Measurements from ENCODE around the gene TMEM135. TPM values are rescaled to one million over a fixed set of nuclear protein-coding genes. Genes with fewer than 3 reads are reported as not detected.
A peak's percentile ranks its signal among the peaks of the same experiment; 100 is the strongest.
"Not testable (repeated sequence)": the region's sequence is repeated elsewhere in the genome, so short reads cannot be mapped to it uniquely, and the experiment has no call there.

Gene TMEM135
- total RNA-seq: 10 to 100 TPM; 21.8 to 24.8 TPM

GRCh38 chr11:87037450-87038234, at the start of gene TMEM135:
TMEM135 (plus strand) TSS chr11:87037934; CDS start chr11:87038046, 112 bp downstream.
- H3K4me3 Mint-ChIP-seq: peak within 1 kb of the TSS; percentile 98
- peaks cover 7% of the 10 kb centered on the region for H3K36me3 Mint-ChIP-seq (ENCODE audit: low read depth)
- H3K27ac Mint-ChIP-seq: peak within 1 kb of the TSS; percentile 88
- H3K9me3 Mint-ChIP-seq: no peaks in the 10 kb centered on the region
- peak; percentile 95 for DNase-seq
- H3K27me3 Mint-ChIP-seq (ENCODE audit: low read depth): no peaks in the 10 kb centered on the region
- CTCF ChIA-PET: interaction anchor here (0.5 to 1.2 kb wide), 4 partner anchors 11 to 251 kb away, joined by 3 to 8 read pairs (median 4); no protein-coding TSS in a partner anchor
- intact Hi-C loops (cut with micrococcal nuclease): loop anchor here (1.0 to 10.0 kb wide), 12 partner anchors 7 to 1413 kb away; partner anchors contain the start of genes CTSC, DLG2, FZD4 and PICALM
- peaks cover 32% of the 10 kb centered on the region for H3K4me1 Mint-ChIP-seq (ENCODE audit: low read depth)

GRCh38 chr11:86988351-86988881, 49.3 kb upstream of the TMEM135 start:
- intact Hi-C loops (cut with micrococcal nuclease): no loop called here
- Mint-ChIP-seq H3K27me3 (ENCODE audit: low read depth) (no peaks in the 10 kb centered on the region), H3K36me3 (ENCODE audit: low read depth) (no peaks in the 10 kb centered on the region), H3K4me3 (no peak overlapping the region), H3K9me3 (no peaks in the 10 kb centered on the region), H3K4me1 (ENCODE audit: low read depth) (no peaks in the 10 kb centered on the region), H3K27ac (no peak overlapping the region)
- DNase-seq: no peak
- CTCF ChIA-PET: no interaction called here

GRCh38 chr11:86990031-86990430, 47.7 kb upstream of the TMEM135 start:
- intact Hi-C loops (cut with micrococcal nuclease): no loop called here
- Mint-ChIP-seq H3K9me3 (no peaks in the 10 kb centered on the region), H3K4me3 (no peak overlapping the region), H3K36me3 (ENCODE audit: low read depth) (no peaks in the 10 kb centered on the region), H3K27ac (no peak overlapping the region), H3K4me1 (ENCODE audit: low read depth) (no peaks in the 10 kb centered on the region), H3K27me3 (ENCODE audit: low read depth) (no peaks in the 10 kb centered on the region)
- CTCF ChIA-PET: interaction anchor here (0.5 to 0.9 kb wide), 2 partner anchors 16 to 300 kb away, joined by 3 read pairs; no protein-coding TSS in a partner anchor
- DNase-seq: no peak

DNA sequence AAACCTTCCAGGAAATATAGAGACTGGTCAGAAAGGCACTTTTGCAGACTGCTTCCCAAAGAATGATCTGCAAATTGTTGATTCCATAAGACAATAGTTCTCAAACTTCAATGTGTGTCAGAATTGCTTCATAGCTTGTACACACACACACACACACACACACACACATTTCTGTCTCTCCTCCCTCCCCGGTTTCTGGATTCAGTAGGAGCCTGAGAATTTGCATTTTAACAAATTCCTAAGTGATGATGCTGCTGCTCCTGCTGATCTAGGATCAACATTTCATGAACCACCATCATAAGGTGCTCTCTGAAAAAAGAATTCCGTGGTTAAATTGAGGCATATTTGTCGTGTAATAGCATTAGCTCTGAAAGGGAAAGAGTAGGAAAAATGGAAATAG, 47.2 kb upstream of the TMEM135 start:
- Mint-ChIP-seq H3K27ac (no peak overlapping the region), H3K4me3 (no peak overlapping the region), H3K36me3 (ENCODE audit: low read depth) (no peaks in the 10 kb centered on the region), H3K4me1 (ENCODE audit: low read depth) (no peaks in the 10 kb centered on the region), H3K9me3 (no peaks in the 10 kb centered on the region), H3K27me3 (ENCODE audit: low read depth) (no peaks in the 10 kb centered on the region)
- intact Hi-C loops (cut with micrococcal nuclease): no loop called here
- CTCF ChIA-PET: interaction anchor here (0.9 kb wide), 1 partner anchor 15 kb away, joined by 3 read pairs; no protein-coding TSS in a partner anchor
- DNase-seq: no peak

DNA sequence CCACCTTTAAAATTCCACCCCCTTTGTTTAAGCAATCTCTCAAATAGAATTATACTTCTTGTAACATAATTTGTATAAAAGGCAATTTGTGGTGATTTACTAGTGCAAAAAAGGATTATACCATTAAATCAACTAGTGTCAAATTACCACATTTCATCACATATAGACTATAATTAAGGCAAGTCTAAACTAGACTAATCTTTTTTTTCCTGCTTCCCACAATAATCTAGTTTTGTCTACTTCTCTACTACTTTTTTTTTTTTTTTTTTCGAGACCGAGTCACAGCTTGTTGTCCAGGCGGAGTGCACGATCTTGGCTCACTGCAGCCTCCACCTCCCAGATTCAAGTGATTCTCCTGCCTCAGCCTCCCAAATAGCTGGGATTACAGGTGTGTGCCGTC, 46.4 kb upstream of the TMEM135 start:
- Mint-ChIP-seq H3K27me3 (ENCODE audit: low read depth) (no peaks in the 10 kb centered on the region), H3K4me1 (ENCODE audit: low read depth) (no peaks in the 10 kb centered on the region), H3K4me3 (no peak overlapping the region), H3K27ac (no peak overlapping the region), H3K9me3 (no peaks in the 10 kb centered on the region), H3K36me3 (ENCODE audit: low read depth) (no peaks in the 10 kb centered on the region)
- intact Hi-C loops (cut with micrococcal nuclease): no loop called here
- CTCF ChIA-PET: interaction anchor here (0.7 kb wide), 1 partner anchor 546 kb away, joined by 4 read pairs; no protein-coding TSS in a partner anchor
- DNase-seq: no peak

- CTCF ChIA-PET: interaction anchor here (0.5 kb wide), 1 partner anchor 280 kb away, joined by 3 read pairs; no protein-coding TSS in a partner anchor
- H3K27ac Mint-ChIP-seq; H3K4me1 Mint-ChIP-seq (ENCODE audit: low read depth); H3K9me3 Mint-ChIP-seq; intact Hi-C loops (cut with micrococcal nuclease); DNase-seq; H3K4me3 Mint-ChIP-seq; H3K36me3 Mint-ChIP-seq (ENCODE audit: low read depth); H3K27me3 Mint-ChIP-seq (ENCODE audit: low read depth): not testable (repeated sequence)
These were observed 45.4 kb upstream of the TMEM135 start for GRCh38 chr11:86992340-86992739.

DNA sequence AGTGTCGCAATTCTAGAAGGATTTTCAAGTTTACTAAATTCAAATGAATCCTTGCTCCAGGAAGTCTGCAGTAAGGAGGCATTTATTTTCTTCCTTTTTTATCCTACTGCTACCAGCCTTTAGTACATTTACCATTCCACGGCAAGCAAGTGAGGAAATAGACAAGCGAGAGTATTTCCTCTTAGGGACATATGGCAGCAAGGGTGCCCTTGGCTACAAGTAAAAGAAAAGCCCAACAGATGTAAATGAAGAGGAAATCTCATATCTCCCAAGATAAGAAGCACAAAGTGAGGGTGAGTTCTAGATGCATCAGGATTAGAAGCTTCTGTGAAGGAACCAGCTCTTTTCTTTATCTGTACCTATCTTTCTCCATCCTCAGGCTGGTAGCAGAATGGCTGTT, 44.7 kb upstream of the TMEM135 start:
- Mint-ChIP-seq H3K27me3 (ENCODE audit: low read depth) (no peaks in the 10 kb centered on the region), H3K4me3 (no peak overlapping the region), H3K36me3 (ENCODE audit: low read depth) (no peaks in the 10 kb centered on the region), H3K9me3 (no peaks in the 10 kb centered on the region), H3K4me1 (ENCODE audit: low read depth) (no peaks in the 10 kb centered on the region), H3K27ac (no peak overlapping the region)
- CTCF ChIA-PET: interaction anchor here (0.6 to 1.8 kb wide), 2 partner anchors 13 to 91 kb away, joined by 3 to 5 read pairs; no protein-coding TSS in a partner anchor
- intact Hi-C loops (cut with micrococcal nuclease): no loop called here
- no peak for DNase-seq

DNA sequence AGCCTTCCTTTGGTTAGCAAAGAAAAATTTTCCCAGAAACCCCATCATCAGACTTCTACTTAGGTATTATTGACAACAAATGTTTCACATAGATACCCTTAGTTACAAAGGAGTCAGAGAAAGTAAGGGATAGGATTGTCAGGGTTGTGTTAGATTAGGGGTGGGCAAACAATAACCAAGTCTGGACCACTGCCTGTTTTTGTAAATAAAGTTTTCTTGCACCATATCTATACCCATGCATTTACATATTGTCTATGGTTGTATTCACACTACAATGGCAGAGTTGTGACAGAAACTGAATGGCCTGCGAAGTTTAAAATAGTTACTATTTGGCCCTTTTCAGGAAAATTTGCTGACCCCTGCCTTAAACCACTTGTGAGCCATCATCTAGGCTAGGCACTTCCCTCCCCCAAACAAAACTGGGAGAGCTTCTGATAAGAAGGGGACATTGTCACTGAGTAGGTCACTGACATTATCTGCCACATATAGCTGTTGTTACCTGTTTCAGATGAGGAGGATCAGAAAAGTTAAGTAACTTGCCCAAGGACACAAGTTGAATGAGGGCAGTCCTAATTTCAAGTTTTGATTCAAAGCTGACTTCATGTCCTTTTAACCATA, 40.7 kb upstream of the TMEM135 start:
- Mint-ChIP-seq H3K4me3 (no peak overlapping the region), H3K27ac (no peak overlapping the region), H3K36me3 (ENCODE audit: low read depth) (no peaks in the 10 kb centered on the region), H3K9me3 (no peaks in the 10 kb centered on the region), H3K4me1 (ENCODE audit: low read depth) (no peaks in the 10 kb centered on the region), H3K27me3 (ENCODE audit: low read depth) (no peaks in the 10 kb centered on the region)
- intact Hi-C loops (cut with micrococcal nuclease): no loop called here
- CTCF ChIA-PET: interaction anchor here (0.8 kb wide), 1 partner anchor 36 kb away, joined by 3 read pairs; no protein-coding TSS in a partner anchor
- DNase-seq: no peak

DNA sequence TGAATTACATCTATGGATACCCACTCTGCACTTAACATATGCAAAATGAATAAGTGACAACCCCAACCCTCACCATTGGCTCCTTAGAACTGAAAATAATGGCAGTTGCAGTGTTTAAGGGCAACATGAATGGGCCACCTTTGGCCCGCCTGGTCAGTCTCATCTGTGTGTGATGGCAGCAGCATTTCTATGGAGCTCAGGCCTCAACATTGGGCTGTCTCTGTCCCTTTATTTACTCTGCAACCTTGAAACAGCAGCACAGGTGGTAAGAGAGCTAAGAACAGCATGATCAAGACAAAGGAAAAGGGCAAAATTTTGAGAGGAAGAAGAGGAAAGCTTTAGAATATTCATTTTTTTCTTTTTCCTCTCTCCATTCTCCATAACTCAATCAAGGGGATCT, 38.3 kb upstream of the TMEM135 start:
- Mint-ChIP-seq H3K4me1 (ENCODE audit: low read depth) (no peaks in the 10 kb centered on the region), H3K4me3 (no peak overlapping the region), H3K27me3 (ENCODE audit: low read depth) (no peaks in the 10 kb centered on the region), H3K36me3 (ENCODE audit: low read depth) (no peaks in the 10 kb centered on the region), H3K9me3 (no peaks in the 10 kb centered on the region), H3K27ac (no peak overlapping the region)
- intact Hi-C loops (cut with micrococcal nuclease): no loop called here
- CTCF ChIA-PET: interaction anchor here (0.6 to 1.3 kb wide), 3 partner anchors 17 to 503 kb away, joined by 3 to 4 read pairs (median 3); no protein-coding TSS in a partner anchor
- DNase-seq: no peak

GRCh38 chr11:86999859-87000753, 37.6 kb upstream of the TMEM135 start:
- no peak overlapping the region for H3K27ac Mint-ChIP-seq
- no peak overlapping the region for H3K4me3 Mint-ChIP-seq
- intact Hi-C loops (cut with micrococcal nuclease): no loop called here
- no peaks in the 10 kb centered on the region for H3K4me1 Mint-ChIP-seq (ENCODE audit: low read depth)
- DNase-seq: no peak
- no peaks in the 10 kb centered on the region for H3K9me3 Mint-ChIP-seq
- no peaks in the 10 kb centered on the region for H3K36me3 Mint-ChIP-seq (ENCODE audit: low read depth)
- CTCF ChIA-PET: interaction anchor here (0.6 to 1.3 kb wide), 3 partner anchors 16 to 504 kb away, joined by 3 to 4 read pairs (median 3); no protein-coding TSS in a partner anchor
- H3K27me3 Mint-ChIP-seq (ENCODE audit: low read depth): no peaks in the 10 kb centered on the region

- no peak overlapping the region for H3K27ac Mint-ChIP-seq
- CTCF ChIA-PET: interaction anchor here (1.1 kb wide), 1 partner anchor 287 kb away, joined by 3 read pairs; no protein-coding TSS in a partner anchor
- H3K36me3 Mint-ChIP-seq (ENCODE audit: low read depth): no peaks in the 10 kb centered on the region
- no peaks in the 10 kb centered on the region for H3K4me1 Mint-ChIP-seq (ENCODE audit: low read depth)
- H3K27me3 Mint-ChIP-seq (ENCODE audit: low read depth): peaks cover 2% of the 10 kb centered on the region
- intact Hi-C loops (cut with micrococcal nuclease): no loop called here
- H3K9me3 Mint-ChIP-seq: no peaks in the 10 kb centered on the region
- no peak for DNase-seq
- H3K4me3 Mint-ChIP-seq: no peak overlapping the region
These were observed 34.8 kb upstream of the TMEM135 start for GRCh38 chr11:87002918-87003317.

Data from activated naive CD4-positive, alpha-beta T cell treated with anti-CD3 and anti-CD28 coated beads for 36 hours (primary cell).